ENCODE measurements around the gene CDH23.

- no peak for TF ChIP-seq CTCF (IDR thresholded peaks at IDR 0.05)
- no peak for TF ChIP-seq POLR2A (IDR thresholded peaks at IDR 0.05)
Observed at GRCh38 chr10:71468363-71469094, 71.8 kb downstream of the CDH23 start.
